Stimulated activated CD4-positive, alpha-beta T cell treated with anti-CD3 and anti-CD28 coated beads, Interleukin-12 subunit alpha, Interleukin-12 subunit beta, amount 100 ng/mL, for 48 hours (primary cell): Measurements from ENCODE around the gene TPSD1.
"Not testable (repeated sequence)": the region's sequence is repeated elsewhere in the genome, so short reads cannot be mapped to it uniquely, and the experiment has no call there.

Experiments used
- DNase-seq, 3 donors: peaks; one replicate each; pipeline ENCODE4 v3.0.0-alpha.2; 2020; ENCODE audit warnings: low read depth in 2 of 3, low spot score in 1 of 3

TPSD1 gene

GRCh38 chr16:1255276-1256122 lies at the start of gene TPSD1:
Gene TPSD1 (plus strand): TSS chr16:1256069. CDS start chr16:1256281, 212 bp downstream.
- not testable (repeated sequence) for DNase-seq

GRCh38 chr16:1206326-1206725 lies 49.5 kb upstream of the TPSD1 start:
- DNase-seq, result no peak

DNA sequence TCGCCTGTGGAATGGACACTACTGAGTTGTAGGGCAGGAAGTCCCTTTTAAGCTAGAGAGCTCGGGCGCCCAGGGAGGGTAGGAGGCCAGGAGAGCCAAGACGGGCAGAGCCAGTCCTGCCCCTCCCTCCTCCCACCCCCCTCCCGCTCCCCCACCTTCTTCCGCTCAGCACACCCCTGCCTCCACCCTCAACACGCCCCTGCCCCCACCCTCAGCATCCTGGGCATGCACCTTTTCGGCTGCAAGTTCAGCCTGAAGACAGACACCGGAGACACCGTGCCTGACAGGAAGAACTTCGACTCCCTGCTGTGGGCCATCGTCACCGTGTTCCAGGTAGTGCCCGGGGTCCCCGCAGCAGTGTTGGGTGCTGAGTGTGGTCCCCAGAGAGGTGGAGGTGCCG lies 49.1 kb upstream of the TPSD1 start:
- DNase-seq, result no peak

DNA sequence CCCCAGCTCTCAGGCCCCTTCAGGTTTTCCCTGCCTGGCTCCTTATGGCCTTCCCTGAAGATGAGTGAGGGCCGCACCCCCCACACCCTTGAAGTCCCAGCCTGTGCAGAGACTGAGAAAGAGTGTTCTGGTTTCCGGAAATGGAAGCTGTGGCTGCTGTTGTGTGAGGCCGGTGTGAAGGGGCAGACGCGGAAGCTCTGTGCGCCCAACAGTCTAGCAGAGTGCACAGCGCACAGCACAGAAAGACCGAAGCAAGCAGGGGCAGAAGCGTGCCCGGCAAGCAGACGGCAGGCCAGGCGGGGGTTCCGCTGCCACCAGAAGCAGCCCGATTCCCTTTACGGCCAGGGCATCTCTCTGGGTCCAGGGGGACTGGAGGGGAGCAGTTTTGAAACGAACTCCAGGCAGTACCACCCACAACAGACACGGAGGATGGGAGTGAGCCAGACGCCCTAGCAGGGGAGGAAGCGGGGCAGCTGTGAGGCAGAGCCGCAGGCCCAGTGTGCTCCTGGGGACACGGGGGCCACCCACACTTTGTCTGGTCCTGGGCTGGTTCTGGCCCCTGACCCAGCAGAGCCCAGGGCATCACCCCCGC lies 47.5 kb upstream of the TPSD1 start:
- no peak for DNase-seq

GRCh38 chr16:1209081-1209480 lies 46.8 kb upstream of the TPSD1 start:
- DNase-seq, result no peak

- DNase-seq, result no peak
Measured at GRCh38 chr16:1210461-1210860, 45.4 kb upstream of the TPSD1 start.

DNA sequence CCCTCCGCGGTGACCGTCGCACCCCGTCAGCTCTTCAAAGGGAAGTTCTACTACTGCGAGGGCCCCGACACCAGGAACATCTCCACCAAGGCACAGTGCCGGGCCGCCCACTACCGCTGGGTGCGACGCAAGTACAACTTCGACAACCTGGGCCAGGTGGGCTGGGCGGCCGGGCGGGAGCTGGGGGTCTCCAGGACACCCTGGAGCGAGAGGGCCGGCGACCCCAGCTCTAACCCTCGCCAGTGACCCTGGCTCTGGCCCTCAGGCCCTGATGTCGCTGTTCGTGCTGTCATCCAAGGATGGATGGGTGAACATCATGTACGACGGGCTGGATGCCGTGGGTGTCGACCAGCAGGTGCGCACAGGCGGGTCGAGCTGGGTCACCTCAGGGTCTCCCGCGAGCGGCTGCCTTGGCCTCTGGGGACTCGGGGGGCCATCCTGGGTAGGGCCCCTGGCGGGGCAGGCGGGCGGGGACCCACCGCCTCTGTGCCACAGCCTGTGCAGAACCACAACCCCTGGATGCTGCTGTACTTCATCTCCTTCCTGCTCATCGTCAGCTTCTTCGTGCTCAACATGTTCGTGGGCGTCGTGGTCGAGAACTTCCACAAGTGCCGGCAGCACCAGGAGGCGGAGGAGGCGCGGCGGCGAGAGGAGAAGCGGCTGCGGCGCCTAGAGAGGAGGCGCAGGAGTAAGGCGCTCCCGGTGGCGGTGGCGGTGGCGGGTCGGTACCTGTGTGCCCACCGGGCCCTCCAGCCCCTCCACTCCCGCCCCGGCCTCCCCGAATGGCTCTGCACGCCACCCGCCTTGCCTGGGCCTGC lies 44.2 kb upstream of the TPSD1 start:
- DNase-seq, result no peak

- no peak for DNase-seq
Measured at GRCh38 chr16:1212616-1213194, 43.2 kb upstream of the TPSD1 start.

DNA sequence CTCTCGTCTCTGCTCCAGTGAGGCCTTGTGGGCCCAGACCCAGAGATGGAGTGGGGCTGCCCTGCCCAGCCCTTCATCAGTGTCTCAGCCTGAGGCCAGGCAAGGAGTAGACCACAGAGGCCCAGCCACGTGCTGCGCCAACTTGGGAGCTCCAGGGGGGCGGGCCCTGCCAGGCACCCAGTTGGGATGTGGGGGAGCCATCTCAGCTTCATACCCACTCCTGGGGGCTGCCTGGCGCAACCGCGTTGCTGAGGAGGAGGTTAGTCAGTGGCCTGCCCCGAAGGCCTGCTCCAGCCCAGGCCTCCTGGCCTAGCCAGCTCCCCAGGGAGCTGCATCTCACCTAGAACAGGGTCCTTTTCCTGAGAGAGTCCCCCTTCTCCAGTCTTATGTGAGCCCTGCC lies 42.6 kb upstream of the TPSD1 start:
- DNase-seq, result no peak

DNA sequence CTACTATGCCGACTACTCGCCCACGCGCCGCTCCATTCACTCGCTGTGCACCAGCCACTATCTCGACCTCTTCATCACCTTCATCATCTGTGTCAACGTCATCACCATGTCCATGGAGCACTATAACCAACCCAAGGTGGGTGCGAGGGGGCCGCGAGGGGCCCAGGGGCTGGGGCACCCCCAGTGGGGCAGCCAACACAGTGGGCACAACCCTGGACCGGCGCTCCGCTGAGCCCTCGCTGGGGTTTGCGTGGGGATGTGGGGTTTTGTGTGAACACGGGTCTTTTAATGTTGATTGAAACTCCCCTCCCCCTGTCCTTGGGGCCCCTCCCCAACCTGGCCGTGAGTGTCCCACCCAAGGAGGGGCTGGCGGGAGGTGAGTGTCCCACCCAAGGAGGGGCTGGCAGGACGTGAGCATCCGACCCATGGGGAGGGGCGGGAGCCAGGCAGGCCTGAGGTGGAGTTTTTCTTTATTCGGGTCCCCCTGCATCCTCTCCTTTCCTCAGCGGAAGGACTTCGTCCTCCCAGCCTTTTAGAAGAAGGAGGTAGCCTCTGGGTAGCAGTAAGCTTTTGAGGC lies 42.0 kb upstream of the TPSD1 start:
- DNase-seq, result no peak

- DNase-seq, result no peak
Measured at GRCh38 chr16:1214719-1215118, 41.1 kb upstream of the TPSD1 start.

DNA sequence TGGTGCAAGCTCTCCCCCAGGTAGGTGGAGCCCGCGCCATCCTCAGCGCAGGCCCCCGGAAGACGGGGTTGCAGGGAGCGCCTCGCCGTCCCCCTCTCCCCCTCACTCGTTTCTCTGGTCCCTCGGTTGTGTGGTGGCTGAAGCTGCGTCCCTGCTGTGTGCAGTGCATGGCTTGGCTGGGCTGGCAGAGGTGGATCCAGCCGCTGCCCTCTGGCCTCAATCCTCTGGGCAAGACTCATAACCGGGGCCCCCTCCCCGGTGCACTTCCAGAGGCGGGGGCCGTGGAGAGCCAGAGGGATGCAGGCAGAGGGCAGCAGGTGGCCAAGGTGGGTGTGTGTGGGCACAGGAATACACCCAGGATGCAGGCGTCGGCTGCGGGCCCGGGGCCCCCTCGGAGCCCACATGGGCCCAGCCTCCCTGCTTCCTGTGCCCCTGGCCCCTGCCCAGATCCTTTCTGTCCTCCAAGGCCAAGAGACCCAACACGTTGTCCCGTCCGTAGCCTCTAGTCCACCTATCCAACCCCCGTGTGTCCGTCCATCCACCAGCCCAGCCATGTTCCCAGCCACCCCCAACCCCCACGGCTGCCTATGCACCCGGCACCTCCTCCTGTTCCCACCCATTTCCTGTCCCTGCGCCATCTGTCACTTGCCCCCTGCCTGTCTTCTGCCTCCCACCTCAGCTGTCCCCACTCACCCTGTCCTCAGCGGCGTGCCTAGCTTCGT lies 40.1 kb upstream of the TPSD1 start:
- no peak for DNase-seq

DNA sequence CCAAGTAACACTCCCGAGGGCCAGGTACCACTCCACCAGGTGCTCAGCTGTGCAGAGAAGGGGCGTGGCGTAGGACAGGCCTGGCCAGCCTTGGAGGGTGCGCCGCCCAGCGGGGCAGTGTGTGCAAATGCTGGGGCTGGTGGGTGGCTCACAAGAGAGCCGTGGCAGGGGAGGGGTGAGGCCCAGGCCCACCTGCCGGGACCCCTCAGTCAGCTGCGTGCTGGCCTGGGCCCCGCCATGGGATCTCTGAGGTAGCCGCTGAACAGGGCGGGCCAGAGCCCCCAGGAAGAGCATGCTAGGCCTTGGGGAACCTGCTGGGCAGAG lies 39.6 kb upstream of the TPSD1 start:
- no peak for DNase-seq

DNA sequence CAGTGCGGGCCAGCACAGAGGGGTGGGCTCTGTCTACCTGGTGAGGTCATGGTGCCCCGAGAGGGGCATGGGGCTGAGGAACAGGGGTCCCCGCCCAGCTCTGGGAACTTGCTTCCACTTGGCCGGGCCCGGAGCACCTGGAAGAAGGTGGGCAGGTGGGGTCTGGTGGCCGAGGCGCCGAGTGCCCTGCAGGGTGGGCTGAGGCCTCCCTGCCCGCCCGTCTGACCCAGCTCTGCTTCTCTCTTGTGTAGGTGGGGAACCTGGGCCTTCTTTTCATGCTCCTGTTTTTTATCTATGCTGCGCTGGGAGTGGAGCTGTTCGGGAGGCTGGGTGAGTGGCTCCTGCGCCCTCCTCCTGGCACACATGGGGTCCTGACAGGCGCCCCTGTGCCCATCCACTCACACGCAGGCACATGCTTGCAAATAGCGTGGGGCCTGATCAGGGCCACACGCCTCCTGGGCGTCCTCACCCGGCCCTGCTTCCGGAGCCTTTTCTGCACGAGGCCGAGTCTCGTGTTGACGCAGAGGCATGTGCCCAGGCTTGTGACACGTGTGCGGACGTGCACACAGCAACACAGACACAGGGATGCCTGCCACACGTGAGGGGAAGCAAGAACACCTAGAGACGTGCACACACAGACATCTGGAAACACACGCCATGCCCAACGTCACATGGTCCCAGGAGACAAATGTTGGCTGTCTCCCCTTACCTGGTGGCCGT lies 39.0 kb upstream of the TPSD1 start:
- DNase-seq, result no peak

GRCh38 chr16:1217526-1217925 lies 38.3 kb upstream of the TPSD1 start:
- no peak for DNase-seq

DNA sequence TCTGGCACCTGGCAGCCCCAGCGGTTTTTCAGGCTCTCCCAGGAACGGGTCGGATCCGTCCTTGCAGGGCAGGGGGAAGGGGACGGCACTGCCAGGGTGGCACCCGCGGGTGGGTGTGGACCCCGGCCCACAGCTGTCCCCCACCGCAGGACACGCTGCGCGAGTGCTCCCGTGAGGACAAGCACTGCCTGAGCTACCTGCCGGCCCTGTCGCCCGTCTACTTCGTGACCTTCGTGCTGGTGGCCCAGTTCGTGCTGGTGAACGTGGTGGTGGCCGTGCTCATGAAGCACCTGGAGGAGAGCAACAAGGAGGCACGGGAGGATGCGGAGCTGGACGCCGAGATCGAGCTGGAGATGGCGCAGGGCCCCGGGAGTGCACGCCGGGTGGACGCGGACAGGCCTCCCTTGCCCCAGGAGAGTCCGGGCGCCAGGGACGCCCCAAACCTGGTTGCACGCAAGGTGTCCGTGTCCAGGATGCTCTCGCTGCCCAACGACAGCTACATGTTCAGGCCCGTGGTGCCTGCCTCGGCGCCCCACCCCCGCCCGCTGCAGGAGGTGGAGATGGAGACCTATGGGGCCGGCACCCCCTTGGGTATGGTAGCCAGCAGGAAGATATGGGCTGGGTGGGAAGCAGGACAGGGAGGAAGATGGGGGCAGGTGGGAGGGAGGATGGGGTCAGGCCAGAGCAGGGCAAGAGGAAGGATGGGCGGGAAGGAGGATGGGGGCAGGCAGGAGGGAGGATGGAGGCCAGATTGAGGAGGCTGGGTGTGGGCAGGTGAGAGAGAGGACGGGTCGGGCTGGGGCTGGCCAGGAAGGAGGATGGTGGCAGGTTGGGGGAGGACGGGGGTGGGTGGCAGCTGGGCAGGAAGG lies 37.6 kb upstream of the TPSD1 start:
- no peak for DNase-seq

GRCh38 chr16:1218930-1219611 lies 36.8 kb upstream of the TPSD1 start:
- DNase-seq, result no peak

GRCh38 chr16:1220098-1220728 lies 35.7 kb upstream of the TPSD1 start:
- DNase-seq, result no peak
